K562 (cell line): ENCODE data around the gene SLC29A2.

Experiments
- EZH2 ChIP-seq: IDR thresholded peaks from 2 replicates; pipeline ENCODE4 v1.6.1; 2012; ENCODE audit warnings: low read depth, mild to moderate bottlenecking, inconsistent platforms, low read length, borderline replicate concordance
- FOXK1 ChIP-seq: sonication (generic); formaldehyde crosslinking; IDR thresholded peaks from 2 replicates; pipeline ENCODE4 v1.8.0; 2022; ENCODE audit warnings: missing genetic modification reagents, mild to moderate bottlenecking, borderline replicate concordance
- FOXM1 ChIP-seq, 2 experiments: fragments of 450-650 bp in 1 of 2; sonication (generic) in 1 of 2; formaldehyde crosslinking in 1 of 2; IDR thresholded peaks; 2 replicates each; pipeline versions ENCODE4 v1.6.1 to v1.9.0; 2017 to 2022; ENCODE audit warnings: low read depth in 2 of 2, mild to moderate bottlenecking in 2 of 2, missing genetic modification reagents in 1 of 2, moderate library complexity in 1 of 2
- GABPA ChIP-seq: fragments of 200-800 bp; sonication (Bioruptor generic); conservative IDR thresholded peaks from 2 replicates; pipeline ENCODE4 v1.6.1; 2016; ENCODE audit warnings: low read depth, missing genetic modification characterization, missing compliant biosample characterization
- HES1 ChIP-seq: fragments of 450-650 bp; IDR thresholded peaks from 2 replicates; pipeline ENCODE4 v1.6.1; 2016; ENCODE audit warnings: low read depth, mild to moderate bottlenecking, moderate library complexity
- TAF15 ChIP-seq: fragments of 200-400 bp; formaldehyde crosslinking; IDR thresholded peaks from 2 replicates; pipeline ENCODE4 v1.6.1; 2017; ENCODE audit warnings: mild to moderate bottlenecking, low read depth, low read length, moderate library complexity
- TCF3 ChIP-seq: sonication (generic); formaldehyde crosslinking; IDR thresholded peaks from 2 replicates; pipeline ENCODE4 v1.4.0; 2020; ENCODE audit warnings: mild to moderate bottlenecking, missing genetic modification reagents
- TF ChIP-seq, protein P1 (sequence below), 3 experiments: IDR thresholded peaks in 2 of 3; conservative IDR thresholded peaks in 1 of 3; 2 replicates each; pipeline ENCODE4 v1.5.1; 2011 to 2012; ENCODE audit warnings: low read length in 3 of 3, mild to moderate bottlenecking in 3 of 3, control low read depth in 2 of 3, improper control_type of control experiment in 1 of 3, inconsistent platforms in 1 of 3, low read depth in 1 of 3, mixed read lengths in 1 of 3, moderate library complexity in 1 of 3; ENCODE audit not compliant: insufficient read depth in 2 of 3

DNA sequence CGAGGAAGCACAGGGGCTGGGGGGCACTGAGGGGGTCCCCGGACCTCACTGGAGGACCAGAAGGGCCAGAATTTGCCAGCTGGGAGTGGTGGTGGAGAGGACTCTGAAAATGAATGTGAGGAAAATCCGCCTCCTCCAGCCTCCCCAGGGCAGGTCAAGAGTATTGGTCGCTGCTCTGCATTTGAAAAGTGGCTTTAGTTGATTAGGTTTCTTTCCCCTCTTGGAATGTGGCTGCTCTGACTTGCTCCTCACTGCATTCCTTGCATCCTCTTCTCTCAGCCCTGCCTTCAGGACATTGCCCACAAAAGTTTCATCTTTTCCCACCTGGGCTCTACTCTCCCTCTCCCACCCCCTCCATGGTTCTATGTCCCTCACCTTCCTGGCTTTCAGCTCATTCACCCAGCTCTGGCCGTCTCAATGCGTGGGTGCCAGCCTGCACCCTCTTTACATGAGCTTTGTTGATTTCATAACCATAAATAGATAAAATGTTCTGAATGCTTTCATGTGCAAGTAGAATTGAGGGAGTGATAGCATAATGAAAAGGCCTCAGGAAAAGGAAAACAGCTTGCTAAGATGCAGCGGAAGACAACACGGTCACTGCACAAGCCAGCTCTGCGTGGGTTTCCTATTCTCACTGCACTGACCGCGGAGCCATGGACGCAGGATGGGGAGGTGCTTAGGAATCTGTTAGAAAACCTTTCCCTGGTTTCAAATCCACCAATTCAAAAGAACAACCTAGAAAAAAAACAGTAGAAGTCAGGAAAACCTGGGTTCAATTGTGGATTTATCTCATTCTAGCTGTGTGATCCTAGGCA, 42.8 kb upstream of the SLC29A2 start:
- TF ChIP-seq TCF3 (CRISPR knock-in tag) (no peak), TAF15 (no peak), EZH2 (no peak), HES1 (no peak), FOXM1 (IDR thresholded peaks at IDR 0.05; ENCODE audit: low read depth) (no peak), FOXM1 (CRISPR knock-in tag; IDR thresholded peaks at IDR 0.05; ENCODE audit: low read depth) (no peak), GABPA (tag) (no peak), FOXK1 (CRISPR knock-in tag) (no peak)
- TF ChIP-seq, protein P1, sequence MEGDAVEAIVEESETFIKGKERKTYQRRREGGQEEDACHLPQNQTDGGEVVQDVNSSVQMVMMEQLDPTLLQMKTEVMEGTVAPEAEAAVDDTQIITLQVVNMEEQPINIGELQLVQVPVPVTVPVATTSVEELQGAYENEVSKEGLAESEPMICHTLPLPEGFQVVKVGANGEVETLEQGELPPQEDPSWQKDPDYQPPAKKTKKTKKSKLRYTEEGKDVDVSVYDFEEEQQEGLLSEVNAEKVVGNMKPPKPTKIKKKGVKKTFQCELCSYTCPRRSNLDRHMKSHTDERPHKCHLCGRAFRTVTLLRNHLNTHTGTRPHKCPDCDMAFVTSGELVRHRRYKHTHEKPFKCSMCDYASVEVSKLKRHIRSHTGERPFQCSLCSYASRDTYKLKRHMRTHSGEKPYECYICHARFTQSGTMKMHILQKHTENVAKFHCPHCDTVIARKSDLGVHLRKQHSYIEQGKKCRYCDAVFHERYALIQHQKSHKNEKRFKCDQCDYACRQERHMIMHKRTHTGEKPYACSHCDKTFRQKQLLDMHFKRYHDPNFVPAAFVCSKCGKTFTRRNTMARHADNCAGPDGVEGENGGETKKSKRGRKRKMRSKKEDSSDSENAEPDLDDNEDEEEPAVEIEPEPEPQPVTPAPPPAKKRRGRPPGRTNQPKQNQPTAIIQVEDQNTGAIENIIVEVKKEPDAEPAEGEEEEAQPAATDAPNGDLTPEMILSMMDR (IDR thresholded peaks at IDR 0.05 in 2 of 3, conservative IDR thresholded peaks at IDR 0.05 in 1 of 3; ENCODE audit: insufficient read depth in 2 of 3, low read depth in 1 of 3, low read length in 3 of 3): no peak
